Stomach (tissue), 9 donors: ENCODE results near the gene KLHDC2. TPM values are rescaled to one million over a fixed set of nuclear protein-coding genes. Genes with fewer than 3 reads are reported as not detected.
"Not testable (repeated sequence)": the region's sequence is repeated elsewhere in the genome, so short reads cannot be mapped to it uniquely, and the experiment has no call there.

Experiments
- DNase-seq, 2 donors: peaks; one replicate each; pipeline versions ENCODE4 v3.0.0 to v3.0.0-alpha.2; 2013 to 2019
- H3K27ac ChIP-seq, 5 donors: fragments of 200-600 bp in 4 of 5; sonication (generic) in 4 of 5; one replicate each; pipeline ENCODE4 v1.5.1; 2013 to 2019; ENCODE audit warnings: mild to moderate bottlenecking in 1 of 5, moderate library complexity in 1 of 5
- H3K27me3 ChIP-seq, 3 donors: fragments of 200-600 bp; sonication (generic); one replicate each; pipeline ENCODE4 v1.5.1; 2017 to 2019; ENCODE audit warnings: mixed run types in 1 of 3
- H3K36me3 ChIP-seq, 4 donors: fragments of 200-600 bp; sonication (generic); 1 replicate in 3 of 4; 2 replicates in 1 of 4; pipeline ENCODE4 v1.5.1; 2016 to 2019
- H3K4me1 ChIP-seq, 4 donors: fragments of 200-600 bp; sonication (generic); one replicate each; pipeline ENCODE4 v1.5.1; 2016 to 2019
- H3K4me3 ChIP-seq, 4 donors: fragments of 200-600 bp; sonication (generic) in 3 of 4; one replicate each; pipeline ENCODE4 v1.5.1; 2016 to 2019; ENCODE audit warnings: mild to moderate bottlenecking in 1 of 4
- H3K9me3 ChIP-seq, 4 donors: fragments of 200-600 bp; sonication (generic); one replicate each; pipeline ENCODE4 v1.5.1; 2016 to 2019
- EP300 ChIP-seq: sonication (generic); formaldehyde crosslinking; IDR thresholded peaks from one replicate; pipeline ENCODE4 v1.6.1; 2017; ENCODE audit warnings: antibody characterized with exemption
- POLR2A ChIP-seq, 4 donors: fragments of 450-650 bp; IDR thresholded peaks; one replicate each; pipeline ENCODE4 v1.6.1; 2016; ENCODE audit warnings: antibody characterized with exemption in 4 of 4, control low read depth in 2 of 4, mild to moderate bottlenecking in 1 of 4, moderate library complexity in 1 of 4
- POLR2AphosphoS5 ChIP-seq, 3 donors: sonication (generic); formaldehyde crosslinking; IDR thresholded peaks; one replicate each; pipeline ENCODE4 v1.6.1; 2016; ENCODE audit warnings: antibody characterized with exemption in 3 of 3
- WGBS, 5 donors: extraction: QIAGEN DNeasy Blood & Tissue Kit in 3 of 5; methylation state at CpG; one replicate each; pipeline versions ENCODE4 v1.1.5 to v1.1.7; 2013 to 2018; 5-methylcytosine and 5-hydroxymethylcytosine counted together
- intact Hi-C: fragments of 100-400 bp; cut with DNase I; formaldehyde crosslinking; loops from one replicate; pipeline ENCODE4 v1.15.1; 2023; ENCODE audit warnings: low total_unique reads
- polyA plus RNA-seq, 3 donors: library from polyadenylated mRNA; stranded (reverse); fragments of 200-250 nt; gene quantifications; one replicate each; pipeline ENCODE4 v1.2.3, GENCODE V29; 2013
- total RNA-seq, 5 donors: library from RNA; depleted of rRNA; stranded (reverse); fragments of >200 nt; gene quantifications; one replicate each; pipeline versions ENCODE4 v1.1.0 to v1.2.3, GENCODE V29; 2014 to 2016
- TF ChIP-seq, protein P1 (sequence below), 7 experiments: fragments of 450-650 bp in 4 of 7; fragments of 200-600 bp in 3 of 7; sonication (generic) in 3 of 7; IDR thresholded peaks; one replicate each; pipeline ENCODE4 v1.5.1; 2016 to 2019; ENCODE audit warnings: antibody characterized with exemption in 7 of 7, control low read depth in 2 of 7, mild to moderate bottlenecking in 1 of 7
- donor health status: healthy with polysubstance abuse.
- donor health status: Bipolar disorder and iron deficiency.
- donor health status: healthy.

KLHDC2 gene
- total and polyA plus RNA-seq, 8 donors, result 43.6 to 258 (median 66.4) TPM

- intact Hi-C loops, result no loop called here
- Histone ChIP-seq H3K27me3 (no peaks in the 10 kb centered on the region), H3K36me3 (peaks cover 14 to 35% (median 29%) of the 10 kb centered on the region in 4 donors), H3K4me3 (peak overlapping the region; percentile 80 to 99 (median 92)), H3K27ac (peak overlapping the region; percentile 96 to 99 (median 97)), H3K4me1 (peaks cover 34 to 65% (median 51%) of the 10 kb centered on the region in 4 donors), H3K9me3 (no peaks in the 10 kb centered on the region)
- peak in 2 of 3 donors; percentile 55 to 83 for TF ChIP-seq POLR2AphosphoS5 (IDR thresholded peaks at IDR 0.05)
- TF ChIP-seq EP300, result no peak
- WGBS, 5 donors, result 20 to 50% (median 41%) methylated on average over 4 of the region's 4 CpGs
- peak; percentile 63 to 91 for DNase-seq
These were observed 2.4 kb downstream of the KLHDC2 start for GRCh38 chr14:49770212-49770817.

DNA sequence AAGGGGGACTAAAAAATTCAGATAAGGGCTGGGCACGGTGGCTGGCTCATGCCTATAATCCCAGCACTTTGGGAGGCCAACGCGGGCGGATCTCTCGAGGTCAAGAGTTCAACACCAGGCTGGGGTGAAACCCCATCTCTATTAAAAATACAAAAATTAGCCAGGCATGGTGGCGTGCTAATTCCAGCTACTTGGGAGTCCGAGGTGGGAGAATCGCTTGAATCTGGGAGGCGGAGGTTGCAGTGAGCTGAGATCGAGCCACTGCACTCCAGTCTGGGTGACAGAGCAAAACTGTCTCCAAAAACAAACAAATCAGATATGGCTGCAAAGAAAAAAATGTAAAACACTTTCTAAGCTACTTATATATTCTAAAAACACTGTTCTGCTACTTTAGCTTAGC, 3.7 kb downstream of the KLHDC2 start:
- H3K36me3 ChIP-seq, result peaks cover 22 to 49% (median 42%) of the 10 kb centered on the region in 4 donors
- H3K4me1 ChIP-seq, result peaks cover 34 to 62% (median 49%) of the 10 kb centered on the region in 4 donors
- H3K9me3 ChIP-seq, intact Hi-C loops, DNase-seq, H3K4me3 ChIP-seq, H3K27me3 ChIP-seq: not testable (repeated sequence)
- H3K27ac ChIP-seq, result peak overlapping the region in 4 of 5 donors; percentile 7 to 99 (median 96)
- 73 to 84% (median 75%) methylated on average over 10 of the region's 10 CpGs for WGBS, 5 donors

- intact Hi-C loops, result no loop called here
- no peaks in the 10 kb centered on the region for H3K9me3 ChIP-seq
- 61 to 88% (median 80%) methylated on average over 1 of the region's 1 CpG for WGBS, 5 donors
- H3K27me3 ChIP-seq, result no peaks in the 10 kb centered on the region
- H3K4me3 ChIP-seq, result no peak overlapping the region
- peaks cover 39 to 73% (median 67%) of the 10 kb centered on the region in 4 donors for H3K36me3 ChIP-seq
- no peak for DNase-seq
- peaks cover 34 to 56% (median 42%) of the 10 kb centered on the region in 4 donors for H3K4me1 ChIP-seq
- TF ChIP-seq EP300 (no peak), POLR2A (IDR thresholded peaks at IDR 0.05) (no peak)
- TF ChIP-seq, protein P1, sequence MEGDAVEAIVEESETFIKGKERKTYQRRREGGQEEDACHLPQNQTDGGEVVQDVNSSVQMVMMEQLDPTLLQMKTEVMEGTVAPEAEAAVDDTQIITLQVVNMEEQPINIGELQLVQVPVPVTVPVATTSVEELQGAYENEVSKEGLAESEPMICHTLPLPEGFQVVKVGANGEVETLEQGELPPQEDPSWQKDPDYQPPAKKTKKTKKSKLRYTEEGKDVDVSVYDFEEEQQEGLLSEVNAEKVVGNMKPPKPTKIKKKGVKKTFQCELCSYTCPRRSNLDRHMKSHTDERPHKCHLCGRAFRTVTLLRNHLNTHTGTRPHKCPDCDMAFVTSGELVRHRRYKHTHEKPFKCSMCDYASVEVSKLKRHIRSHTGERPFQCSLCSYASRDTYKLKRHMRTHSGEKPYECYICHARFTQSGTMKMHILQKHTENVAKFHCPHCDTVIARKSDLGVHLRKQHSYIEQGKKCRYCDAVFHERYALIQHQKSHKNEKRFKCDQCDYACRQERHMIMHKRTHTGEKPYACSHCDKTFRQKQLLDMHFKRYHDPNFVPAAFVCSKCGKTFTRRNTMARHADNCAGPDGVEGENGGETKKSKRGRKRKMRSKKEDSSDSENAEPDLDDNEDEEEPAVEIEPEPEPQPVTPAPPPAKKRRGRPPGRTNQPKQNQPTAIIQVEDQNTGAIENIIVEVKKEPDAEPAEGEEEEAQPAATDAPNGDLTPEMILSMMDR (IDR thresholded peaks at IDR 0.05), result no peak
- peak overlapping the region in 1 of 5 donors; percentile 20 for H3K27ac ChIP-seq
These were observed 6.2 kb downstream of the KLHDC2 start for GRCh38 chr14:49774106-49774505.

GRCh38 chr14:49778421-49778820, 10.5 kb downstream of the KLHDC2 start:
- DNase-seq, result no peak
- intact Hi-C loops, result no loop called here
- 86 to 100% (median 96%) methylated on average over 2 of the region's 2 CpGs for WGBS, 5 donors
- Histone ChIP-seq H3K9me3 (no peaks in the 10 kb centered on the region), H3K36me3 (peaks cover 69 to 100% (median 98%) of the 10 kb centered on the region in 4 donors), H3K4me1 (peaks cover 0 to 17% (median 11%) of the 10 kb centered on the region in 4 donors), H3K4me3 (no peak overlapping the region), H3K27ac (no peak overlapping the region), H3K27me3 (no peaks in the 10 kb centered on the region)
- TF ChIP-seq POLR2A (IDR thresholded peaks at IDR 0.05) (no peak), POLR2AphosphoS5 (IDR thresholded peaks at IDR 0.05) (no peak)

- peaks cover 68 to 100% (median 100%) of the 10 kb centered on the region in 4 donors for H3K36me3 ChIP-seq
- H3K27me3 ChIP-seq, DNase-seq, H3K27ac ChIP-seq, H3K4me3 ChIP-seq, intact Hi-C loops, H3K9me3 ChIP-seq, H3K4me1 ChIP-seq: not testable (repeated sequence)
- 89 to 94% (median 92%) methylated on average over 7 of the region's 7 CpGs for WGBS, 5 donors
These were observed 13.1 kb downstream of the KLHDC2 start for GRCh38 chr14:49781040-49781439.

DNA sequence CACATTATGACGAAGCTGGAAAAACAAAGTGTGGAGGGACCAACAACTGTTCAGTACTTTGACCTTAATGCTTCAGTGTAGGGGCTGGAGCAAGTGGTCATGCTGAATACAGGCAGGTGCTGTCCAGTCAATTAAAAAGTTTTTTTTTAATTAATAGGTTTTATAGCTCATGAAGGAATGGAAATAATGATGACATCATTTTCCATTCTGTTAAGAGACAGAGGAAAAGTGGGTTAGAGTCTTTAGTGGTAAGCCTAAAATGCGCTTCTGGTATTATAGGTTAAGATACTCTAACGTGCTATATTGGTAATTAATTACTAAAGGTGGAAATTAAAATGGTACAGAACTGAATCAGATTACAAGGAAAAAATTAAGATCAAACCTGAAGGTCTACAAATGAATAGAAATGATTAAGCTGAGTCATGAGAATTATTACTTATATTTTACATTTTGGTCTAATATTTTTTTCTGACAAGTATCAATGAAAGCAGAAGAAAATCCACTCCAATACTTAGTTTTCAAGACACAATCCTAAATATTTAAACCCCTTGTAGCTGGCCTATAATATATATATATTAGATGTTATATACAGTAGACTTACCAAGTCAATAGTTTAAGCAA, 15.6 kb downstream of the KLHDC2 start:
- TF ChIP-seq EP300 (no peak), POLR2A (IDR thresholded peaks at IDR 0.05) (no peak), POLR2AphosphoS5 (IDR thresholded peaks at IDR 0.05) (no peak)
- TF ChIP-seq, protein P1 (IDR thresholded peaks at IDR 0.05), result no peak
- Histone ChIP-seq H3K27ac (no peak overlapping the region), H3K36me3 (peaks cover 77 to 100% (median 100%) of the 10 kb centered on the region in 4 donors), H3K4me1 (no peaks in the 10 kb centered on the region), H3K4me3 (no peak overlapping the region), H3K27me3 (no peaks in the 10 kb centered on the region), H3K9me3 (no peaks in the 10 kb centered on the region)
- WGBS, 5 donors, result 75 to 80% (median 77%) methylated on average over 3 of the region's 3 CpGs
- intact Hi-C loops, result no loop called here
- no peak for DNase-seq
